HG03095 (cell line): Measurements from ENCODE around the gene DCAF12L2.
"Not testable (repeated sequence)": the region's sequence is repeated elsewhere in the genome, so short reads cannot be mapped to it uniquely, and the experiment has no call there.

Experiments
- ATAC-seq: cut with Tn5 transposase; IDR thresholded peaks from one replicate; pipeline ENCODE4 v1.9.1; 2021; ENCODE audit warnings: moderate library complexity; ENCODE audit not compliant: unreplicated experiment

Gene DCAF12L2

DNA sequence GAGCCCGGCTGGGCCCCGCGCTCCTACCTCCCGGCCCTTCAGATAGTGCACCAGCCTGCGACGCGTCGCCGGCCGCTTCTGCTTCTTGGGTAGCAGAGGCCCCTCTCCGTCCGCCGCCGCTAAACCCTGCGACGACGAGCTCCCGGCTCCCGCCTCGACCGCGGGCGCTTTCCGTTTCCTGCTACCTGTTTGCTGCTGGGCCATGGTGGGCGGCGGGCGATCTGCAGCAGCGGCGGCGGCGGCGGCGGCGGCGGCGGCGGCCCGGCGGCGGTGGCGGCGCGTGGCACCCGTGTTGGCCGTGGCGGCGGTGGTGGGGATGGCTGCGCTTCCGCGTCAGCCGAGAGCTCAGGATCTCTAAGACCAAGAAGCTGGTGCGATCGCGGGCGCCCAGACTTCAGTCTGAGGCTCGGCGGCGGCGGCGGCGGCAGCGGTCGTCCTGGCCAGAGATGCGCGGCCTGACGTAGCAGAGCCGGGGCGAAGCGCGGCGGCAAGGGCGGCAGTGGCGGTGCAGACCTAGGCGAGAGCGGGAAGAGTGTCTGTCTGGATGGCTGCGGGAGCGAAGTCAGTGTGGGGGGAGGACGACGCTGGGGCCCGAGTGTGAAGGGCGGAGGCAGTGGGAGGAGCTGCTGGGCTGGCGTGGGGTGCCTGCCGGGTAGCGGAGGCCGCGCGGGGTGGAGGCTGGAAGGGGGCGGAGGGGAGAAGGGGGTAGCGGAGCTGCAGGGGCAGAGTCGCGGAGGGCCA lies at the start of gene DCAF12L2:
DCAF12L2 (minus strand) TSS at position 569 of the 741 bp plus-strand sequence; CDS start at position 204, 365 bp downstream.
- no peak for ATAC-seq

DNA sequence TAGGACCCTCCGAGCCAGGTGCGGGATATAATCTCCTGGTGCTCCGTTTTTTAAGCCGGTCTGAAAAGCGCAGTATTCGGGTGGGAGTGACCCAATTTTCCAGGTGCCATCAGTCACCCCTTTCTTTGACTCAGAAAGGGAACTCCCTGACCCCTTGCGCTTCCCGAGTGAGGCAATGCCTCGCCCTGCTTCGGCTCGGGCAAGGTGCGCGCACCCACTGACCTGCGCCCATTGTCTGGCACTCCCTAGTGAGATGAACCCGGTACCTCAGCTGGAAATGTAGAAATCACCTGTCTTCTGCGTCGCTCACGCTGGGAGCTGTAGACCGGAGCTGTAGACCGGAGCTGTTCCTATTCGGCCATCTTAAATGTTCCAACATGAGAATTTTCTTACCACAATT lies 24.8 kb upstream of the DCAF12L2 start:
- not testable (repeated sequence) for ATAC-seq

DNA sequence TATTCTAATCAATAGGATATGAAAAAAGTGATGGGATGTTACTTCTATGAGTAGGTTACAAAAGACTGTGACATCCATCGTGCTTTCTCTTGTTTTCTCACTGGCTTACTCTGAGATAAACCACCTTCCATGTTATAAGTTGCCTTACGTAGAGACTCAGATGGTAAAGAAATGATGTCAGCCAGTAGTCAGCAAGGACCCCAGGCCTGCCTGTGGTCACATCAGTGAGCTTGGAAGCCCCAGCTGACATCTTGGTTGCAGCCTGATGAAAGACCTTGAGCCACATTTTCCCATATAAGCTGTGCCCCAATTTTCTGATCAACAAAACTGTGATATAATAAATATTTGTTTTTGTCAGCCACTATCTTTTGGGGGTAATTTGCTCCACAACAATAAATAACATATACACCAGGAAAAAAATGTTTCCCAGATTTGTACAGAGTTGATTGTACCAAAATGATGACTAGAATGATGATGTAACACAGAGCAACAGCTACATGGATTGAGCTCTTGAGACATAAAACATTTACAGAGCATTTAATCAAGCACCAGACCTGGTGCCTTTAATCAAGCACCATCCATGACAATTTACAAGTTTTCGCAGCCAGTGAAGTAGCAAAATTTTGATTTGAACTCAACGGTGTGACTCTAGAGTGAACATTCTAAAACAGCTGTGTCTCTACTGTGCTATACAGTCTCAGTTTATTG lies 11.2 kb upstream of the DCAF12L2 start:
- ATAC-seq = no peak

- no peak for ATAC-seq
Observed at GRCh38 chrX:126170720-126171119, 4.6 kb upstream of the DCAF12L2 start.

DNA sequence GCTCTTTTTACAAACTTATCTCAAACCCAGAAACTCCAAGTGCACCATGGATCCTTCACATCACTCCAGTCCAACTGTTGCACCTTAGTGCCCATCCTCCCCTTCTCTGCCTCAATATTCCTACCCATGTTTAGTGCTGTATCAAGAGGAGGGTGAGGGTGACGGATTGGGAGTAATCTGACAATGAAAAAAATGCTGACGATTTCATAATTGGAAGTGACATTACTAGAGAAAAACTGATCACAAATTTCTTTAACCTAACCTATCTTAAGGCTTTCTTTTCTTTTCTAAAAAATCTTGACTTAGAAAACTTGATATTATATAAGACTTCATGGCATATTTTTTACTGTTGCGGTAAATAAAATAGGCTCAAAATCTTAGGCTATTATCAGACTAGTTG lies 1.5 kb upstream of the DCAF12L2 start:
- no peak for ATAC-seq

DNA sequence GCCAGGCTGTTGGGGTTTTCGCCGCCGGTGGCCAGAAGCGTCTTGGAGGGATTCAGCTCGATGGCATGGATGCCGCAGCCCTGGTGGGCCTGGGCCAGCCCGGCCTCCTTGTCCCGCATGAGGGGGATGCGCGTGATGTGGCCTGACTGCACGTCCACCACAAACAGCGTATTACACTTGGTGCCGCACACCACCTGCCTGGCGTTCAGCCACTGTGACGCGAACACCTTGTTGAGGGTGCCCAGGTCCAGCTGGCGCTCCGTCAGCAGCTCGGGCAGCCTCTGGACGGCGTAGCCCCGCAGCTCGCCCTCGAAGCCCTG lies 728 bp downstream of the DCAF12L2 start:
- no peak for ATAC-seq

- no peak for ATAC-seq
Observed at GRCh38 chrX:126164689-126165400, 1.2 kb downstream of the DCAF12L2 start.

- no peak for ATAC-seq
Observed at GRCh38 chrX:126164226-126164625, 1.9 kb downstream of the DCAF12L2 start.

- no peak for ATAC-seq
Observed at GRCh38 chrX:126141014-126141413, 25.1 kb downstream of the DCAF12L2 start.

DNA sequence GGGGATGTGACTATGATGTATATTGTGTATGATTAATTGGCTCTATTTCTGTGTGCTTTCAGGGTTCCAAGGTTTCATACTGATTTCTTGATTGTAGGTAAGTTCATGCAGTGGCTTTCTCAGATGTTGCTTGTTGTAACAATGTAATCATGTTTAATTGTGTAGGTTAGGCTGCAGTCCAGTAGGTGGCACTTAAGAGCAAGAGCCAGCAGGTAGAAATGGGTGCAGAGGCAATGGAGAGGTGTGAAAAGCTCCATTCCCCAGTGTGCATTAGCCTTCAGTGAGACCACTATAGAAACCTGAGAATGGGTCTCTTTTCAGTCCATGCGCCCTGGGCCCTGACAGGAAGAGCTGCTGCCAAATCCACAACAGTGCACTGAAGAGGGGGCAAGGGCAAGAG lies 28.2 kb downstream of the DCAF12L2 start:
- no peak for ATAC-seq

GRCh38 chrX:126124721-126125120 lies 41.4 kb downstream of the DCAF12L2 start:
- no peak for ATAC-seq
